ENCODE measurements around the gene OCA2.

Gene OCA2

GRCh38 chr15:27771892-27772291, 327.2 kb downstream of the OCA2 start:
- H3K9me2 ChIP-seq (ENCODE audit: low read depth, low read length), result no peaks in the 10 kb centered on the region
- no peaks in the 10 kb centered on the region for H3K9me3 ChIP-seq (ENCODE audit: low read length)
- H3F3A ChIP-seq (ENCODE audit: insufficient read depth, low read length), result no peaks in the 10 kb centered on the region
- no peak overlapping the region for H2AFZ ChIP-seq (ENCODE audit: low read length)
- TF ChIP-seq CTCF (IDR thresholded peaks at IDR 0.05; ENCODE audit: low read length) (no peak), EZH2 (IDR thresholded peaks at IDR 0.05; ENCODE audit: borderline replicate concordance, low read length) (no peak)
- H4K20me1 ChIP-seq (ENCODE audit: insufficient read depth, low read length), result no peaks in the 10 kb centered on the region
- no peak overlapping the region for H3K9ac ChIP-seq (ENCODE audit: low read length)
- no peak overlapping the region for H3K27ac ChIP-seq (ENCODE audit: low read depth, low read length, poor library complexity, severe bottlenecking)
- no peaks in the 10 kb centered on the region for H3K4me1 ChIP-seq (ENCODE audit: insufficient read depth, low read length, severe bottlenecking)
- no peaks in the 10 kb centered on the region for H3K27me3 ChIP-seq (ENCODE audit: insufficient read depth, low read length)
- no peaks in the 10 kb centered on the region; the same call in 1 of the 2 replicates for H3K36me3 ChIP-seq (ENCODE audit: insufficient read depth, low read length)
- no peak overlapping the region for H3K4me2 ChIP-seq (ENCODE audit: low read length)
- no peak overlapping the region for H3K4me3 ChIP-seq (ENCODE audit: low read depth, low read length, poor library complexity, severe bottlenecking)
- no peaks in the 10 kb centered on the region for H3K79me2 ChIP-seq (ENCODE audit: insufficient read depth, low read length)

GRCh38 chr15:27770769-27771554, 328.2 kb downstream of the OCA2 start:
- H3F3A ChIP-seq (ENCODE audit: insufficient read depth, low read length), result no peaks in the 10 kb centered on the region
- H3K27ac ChIP-seq (ENCODE audit: low read depth, low read length, poor library complexity, severe bottlenecking), result no peak overlapping the region
- no peak overlapping the region for H3K4me3 ChIP-seq (ENCODE audit: low read depth, low read length, poor library complexity, severe bottlenecking)
- H3K9ac ChIP-seq (ENCODE audit: low read length), result no peak overlapping the region
- H3K27me3 ChIP-seq (ENCODE audit: insufficient read depth, low read length), result no peaks in the 10 kb centered on the region
- H3K9me2 ChIP-seq (ENCODE audit: low read depth, low read length), result no peaks in the 10 kb centered on the region
- TF ChIP-seq EZH2 (IDR thresholded peaks at IDR 0.05; ENCODE audit: borderline replicate concordance, low read length) (no peak), CTCF (IDR thresholded peaks at IDR 0.05; ENCODE audit: low read length) (no peak)
- H3K79me2 ChIP-seq (ENCODE audit: insufficient read depth, low read length), result no peaks in the 10 kb centered on the region
- no peaks in the 10 kb centered on the region for H3K4me1 ChIP-seq (ENCODE audit: insufficient read depth, low read length, severe bottlenecking)
- no peaks in the 10 kb centered on the region; the same call in 1 of the 2 replicates for H3K36me3 ChIP-seq (ENCODE audit: insufficient read depth, low read length)
- H3K9me3 ChIP-seq (ENCODE audit: low read length), result no peaks in the 10 kb centered on the region
- no peak overlapping the region for H3K4me2 ChIP-seq (ENCODE audit: low read length)
- no peak overlapping the region for H2AFZ ChIP-seq (ENCODE audit: low read length)
- H4K20me1 ChIP-seq (ENCODE audit: insufficient read depth, low read length), result no peaks in the 10 kb centered on the region

- H3K4me2 ChIP-seq (ENCODE audit: low read length), result no peak overlapping the region
- H3K36me3 ChIP-seq (ENCODE audit: insufficient read depth, low read length), result no peaks in the 10 kb centered on the region; the same call in 1 of the 2 replicates
- H3K27me3 ChIP-seq (ENCODE audit: insufficient read depth, low read length), result no peaks in the 10 kb centered on the region
- no peaks in the 10 kb centered on the region for H4K20me1 ChIP-seq (ENCODE audit: insufficient read depth, low read length)
- TF ChIP-seq EZH2 (IDR thresholded peaks at IDR 0.05; ENCODE audit: borderline replicate concordance, low read length) (no peak), CTCF (IDR thresholded peaks at IDR 0.05; ENCODE audit: low read length) (no peak)
- no peaks in the 10 kb centered on the region for H3K79me2 ChIP-seq (ENCODE audit: insufficient read depth, low read length)
- H2AFZ ChIP-seq (ENCODE audit: low read length), result no peak overlapping the region
- H3K9me2 ChIP-seq (ENCODE audit: low read depth, low read length), result no peaks in the 10 kb centered on the region
- no peak overlapping the region for H3K9ac ChIP-seq (ENCODE audit: low read length)
- H3K9me3 ChIP-seq (ENCODE audit: low read length), result no peaks in the 10 kb centered on the region
- H3K4me1 ChIP-seq (ENCODE audit: insufficient read depth, low read length, severe bottlenecking), result no peaks in the 10 kb centered on the region
- H3K4me3 ChIP-seq (ENCODE audit: low read depth, low read length, poor library complexity, severe bottlenecking), result no peak overlapping the region
- no peaks in the 10 kb centered on the region for H3F3A ChIP-seq (ENCODE audit: insufficient read depth, low read length)
- H3K27ac ChIP-seq (ENCODE audit: low read depth, low read length, poor library complexity, severe bottlenecking), result no peak overlapping the region
Measured at GRCh38 chr15:27770086-27770607, 329.0 kb downstream of the OCA2 start.
